Globus pallidus (tissue), 1 donor: ENCODE measurements around the gene TAS1R3.

ENCODE experiments used
- DNase-seq: peaks from one replicate; pipeline ENCODE4 v3.0.0-alpha.2; 2015; ENCODE audit warnings: low spot score

The TAS1R3 gene

DNA sequence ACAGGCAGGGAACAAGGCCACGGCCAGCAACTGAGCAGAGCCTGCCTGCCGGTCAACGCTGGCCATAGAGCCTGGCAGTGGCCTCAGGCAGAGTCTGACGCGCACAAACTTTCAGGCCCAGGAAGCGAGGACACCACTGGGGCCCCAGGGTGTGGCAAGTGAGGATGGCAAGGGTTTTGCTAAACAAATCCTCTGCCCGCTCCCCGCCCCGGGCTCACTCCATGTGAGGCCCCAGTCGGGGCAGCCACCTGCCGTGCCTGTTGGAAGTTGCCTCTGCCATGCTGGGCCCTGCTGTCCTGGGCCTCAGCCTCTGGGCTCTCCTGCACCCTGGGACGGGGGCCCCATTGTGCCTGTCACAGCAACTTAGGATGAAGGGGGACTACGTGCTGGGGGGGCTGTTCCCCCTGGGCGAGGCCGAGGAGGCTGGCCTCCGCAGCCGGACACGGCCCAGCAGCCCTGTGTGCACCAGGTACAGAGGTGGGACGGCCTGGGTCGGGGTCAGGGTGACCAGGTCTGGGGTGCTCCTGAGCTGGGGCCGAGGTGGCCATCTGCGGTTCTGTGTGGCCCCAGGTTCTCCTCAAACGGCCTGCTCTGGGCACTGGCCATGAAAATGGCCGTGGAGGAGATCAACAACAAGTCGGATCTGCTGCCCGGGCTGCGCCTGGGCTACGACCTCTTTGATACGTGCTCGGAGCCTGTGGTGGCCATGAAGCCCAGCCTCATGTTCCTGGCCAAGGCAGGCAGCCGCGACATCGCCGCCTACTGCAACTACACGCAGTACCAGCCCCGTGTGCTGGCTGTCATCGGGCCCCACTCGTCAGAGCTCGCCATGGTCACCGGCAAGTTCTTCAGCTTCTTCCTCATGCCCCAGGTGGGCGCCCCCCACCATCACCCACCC lies at the start of gene TAS1R3:
Gene TAS1R3, plus strand, starts transcription at position 213 of the 898 bp plus-strand sequence. Its CDS starts 66 bp downstream, at position 279.
- no peak for DNase-seq

- no peak for DNase-seq
Measured at GRCh38 chr1:1281533-1282321, 49.4 kb upstream of the TAS1R3 start.

- no peak for DNase-seq
Measured at GRCh38 chr1:1282998-1283397, 48.1 kb upstream of the TAS1R3 start.

- DNase-seq: no peak
Measured at GRCh38 chr1:1283821-1284220, 47.3 kb upstream of the TAS1R3 start.

DNA sequence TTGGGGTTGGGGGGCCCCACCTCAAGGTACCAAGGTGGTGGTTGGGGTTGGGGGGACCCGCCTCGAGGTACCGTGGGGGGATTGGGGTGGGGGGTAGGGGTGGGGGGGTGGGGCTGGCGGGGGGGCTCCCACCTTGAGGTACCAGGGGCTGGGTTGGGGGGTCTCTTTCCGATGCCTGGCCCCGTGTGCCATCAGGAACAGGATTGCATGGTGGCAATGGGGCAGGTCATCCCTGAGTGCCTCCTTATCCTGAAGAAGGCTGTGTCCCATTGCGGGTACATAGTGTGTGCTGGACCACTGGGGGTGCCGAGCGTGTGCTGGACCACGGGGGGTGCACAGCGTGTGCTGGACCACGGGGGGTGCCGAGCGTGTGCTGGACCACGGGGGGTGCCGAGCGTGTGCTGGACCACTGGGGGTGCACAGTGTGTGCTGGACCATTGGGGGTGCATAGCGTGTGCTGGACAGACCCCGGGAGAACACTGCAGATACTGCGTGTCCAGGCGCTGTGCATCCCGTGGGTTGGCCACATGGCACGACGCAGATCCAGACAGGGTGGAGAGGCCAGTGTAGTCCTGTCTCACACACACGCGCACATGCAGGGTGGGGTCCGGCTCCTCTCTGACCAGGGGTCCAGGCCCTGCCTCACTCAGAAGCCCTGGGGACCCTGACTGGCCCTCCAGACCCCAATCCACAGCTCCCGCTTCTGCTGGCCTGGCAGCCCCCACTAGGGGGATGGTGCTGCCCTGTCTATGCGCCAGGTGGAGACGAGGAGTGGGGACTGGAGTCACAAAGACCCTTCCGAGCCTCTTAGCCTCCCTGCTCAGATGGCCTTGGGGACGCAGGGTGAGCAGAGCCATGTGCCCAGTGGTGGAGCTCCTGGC lies 46.6 kb upstream of the TAS1R3 start:
- DNase-seq: no peak

DNA sequence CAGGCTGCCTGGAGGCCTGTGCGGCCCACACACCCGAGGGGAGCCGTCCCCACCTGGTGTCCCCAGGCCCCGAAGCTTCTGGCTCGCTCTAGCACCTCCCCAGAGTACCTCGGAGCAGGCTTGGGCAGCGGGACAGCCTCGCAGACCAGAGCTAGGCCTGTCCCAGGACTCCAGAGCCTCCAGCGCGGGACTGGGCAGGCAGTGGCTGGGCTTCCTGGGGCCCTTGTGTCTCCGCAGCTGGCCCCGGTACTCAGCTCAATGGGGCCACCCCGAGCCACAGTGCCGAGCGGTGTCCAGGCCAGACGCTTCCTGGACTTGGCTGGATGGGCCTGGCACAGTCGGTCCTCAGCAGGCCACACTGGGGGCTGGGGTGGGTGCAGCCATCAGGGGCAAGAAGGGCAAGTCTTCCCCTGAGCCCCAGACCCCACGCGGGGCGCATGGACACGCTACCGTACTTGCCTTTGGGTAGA lies 45.9 kb upstream of the TAS1R3 start:
- DNase-seq: no peak

GRCh38 chr1:1285611-1286311 lies 45.3 kb upstream of the TAS1R3 start:
- no peak for DNase-seq

GRCh38 chr1:1286313-1287261 lies 44.5 kb upstream of the TAS1R3 start:
- DNase-seq: no peak

- DNase-seq: no peak
Measured at GRCh38 chr1:1287288-1288110, 43.6 kb upstream of the TAS1R3 start.

DNA sequence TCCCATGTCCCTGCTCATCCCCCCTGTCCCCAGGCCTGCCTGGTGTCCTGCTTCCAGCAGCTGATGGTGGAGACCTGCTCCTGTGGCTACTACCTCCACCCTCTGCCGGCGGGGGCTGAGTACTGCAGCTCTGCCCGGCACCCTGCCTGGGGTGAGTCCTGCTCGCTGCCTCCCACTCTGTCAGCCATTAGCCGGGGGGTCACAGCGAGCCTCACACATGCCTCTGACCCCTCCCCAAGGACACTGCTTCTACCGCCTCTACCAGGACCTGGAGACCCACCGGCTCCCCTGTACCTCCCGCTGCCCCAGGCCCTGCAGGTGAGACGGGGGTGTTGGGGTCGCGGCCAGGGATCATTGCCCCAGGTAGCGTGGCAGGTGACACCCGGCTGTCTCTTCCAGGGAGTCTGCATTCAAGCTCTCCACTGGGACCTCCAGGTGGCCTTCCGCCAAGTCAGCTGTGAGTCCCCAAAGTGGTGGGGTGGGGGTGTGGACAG lies 40.8 kb upstream of the TAS1R3 start:
- DNase-seq: no peak

DNA sequence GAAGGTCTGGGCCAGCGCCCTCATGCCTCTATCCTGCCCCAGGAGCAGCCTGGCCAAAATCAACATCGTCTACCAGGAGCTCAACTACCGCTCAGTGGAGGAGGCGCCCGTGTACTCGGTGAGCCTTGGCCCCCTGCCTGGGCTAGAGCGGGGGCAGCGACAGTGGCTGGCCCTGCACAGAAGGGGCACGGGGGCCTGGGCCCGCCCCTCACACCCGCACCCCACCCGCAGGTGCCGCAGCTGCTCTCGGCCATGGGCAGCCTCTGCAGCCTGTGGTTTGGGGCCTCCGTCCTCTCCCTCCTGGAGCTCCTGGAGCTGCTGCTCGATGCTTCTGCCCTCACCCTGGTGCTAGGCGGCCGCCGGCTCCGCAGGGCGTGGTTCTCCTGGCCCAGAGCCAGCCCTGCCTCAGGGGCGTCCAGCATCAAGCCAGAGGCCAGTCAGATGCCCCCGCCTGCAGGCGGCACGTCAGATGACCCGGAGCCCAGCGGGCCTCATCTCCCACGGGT lies 40.0 kb upstream of the TAS1R3 start:
- DNase-seq: no peak

DNA sequence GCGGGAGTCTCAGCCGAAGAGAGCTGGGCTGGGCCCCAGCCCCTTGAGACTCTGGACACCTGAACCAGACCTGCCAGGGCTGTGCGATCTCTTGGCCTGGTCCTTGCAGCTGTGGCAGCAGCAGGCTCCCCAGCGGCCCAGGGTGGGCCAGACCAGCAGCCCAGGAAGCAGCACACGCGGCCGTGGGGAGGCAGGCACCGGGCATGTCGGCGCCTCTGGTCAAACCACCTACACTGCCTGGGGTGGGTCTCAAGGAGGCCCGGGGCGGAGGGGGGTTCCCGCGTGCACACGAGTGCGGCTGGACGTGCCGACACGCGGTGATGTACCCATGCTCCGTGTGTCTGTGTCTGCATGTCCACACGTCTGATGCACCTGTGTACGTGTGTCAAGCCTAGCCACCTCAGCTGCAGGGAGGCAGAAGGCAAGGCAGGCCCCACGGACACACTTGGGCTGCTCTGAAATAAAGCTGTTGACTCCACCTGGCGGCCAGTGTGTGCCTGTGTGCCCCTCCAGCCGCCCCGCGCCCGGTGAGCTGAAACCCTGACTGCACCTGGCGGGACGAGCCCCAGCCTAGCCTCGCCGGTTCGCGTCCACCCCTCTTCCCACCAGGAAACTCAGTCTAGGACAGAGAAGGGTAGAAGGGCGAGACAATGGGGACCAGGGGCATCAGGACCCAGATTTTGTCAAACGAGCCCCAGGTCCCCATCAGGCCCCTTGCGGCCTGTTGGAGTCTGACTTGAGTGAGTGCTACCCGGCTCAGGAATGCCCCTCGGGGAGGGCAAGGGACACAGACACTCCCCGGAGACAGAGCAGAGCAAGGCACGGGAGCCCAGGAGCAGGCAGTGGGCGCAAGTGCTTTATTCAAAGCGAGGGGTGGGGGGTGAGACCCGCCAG lies 39.3 kb upstream of the TAS1R3 start:
- no peak for DNase-seq

- no peak for DNase-seq
Measured at GRCh38 chr1:1292442-1292779, 38.7 kb upstream of the TAS1R3 start.

DNA sequence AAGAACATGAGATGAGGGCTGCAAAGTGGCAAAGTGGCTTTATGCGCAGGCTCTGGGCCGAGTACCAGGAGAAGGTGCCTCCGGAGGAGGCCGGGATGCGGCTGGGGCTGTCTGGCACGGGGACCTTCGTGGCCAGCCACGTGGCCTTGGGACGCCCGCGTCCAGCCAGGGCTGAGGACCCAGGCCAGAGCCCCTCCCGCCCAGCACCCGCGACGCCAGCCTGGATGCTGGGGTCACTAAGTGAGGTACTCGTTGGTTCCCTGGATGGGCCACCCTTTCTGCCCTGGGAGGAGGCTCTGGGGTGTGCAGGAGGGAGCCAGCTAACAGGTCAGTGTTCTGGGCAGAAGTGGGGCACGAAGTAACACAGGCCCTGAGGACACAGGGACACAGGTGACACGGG lies 38.2 kb upstream of the TAS1R3 start:
- no peak for DNase-seq

GRCh38 chr1:1293263-1294249 lies 37.5 kb upstream of the TAS1R3 start:
- DNase-seq: no peak

DNA sequence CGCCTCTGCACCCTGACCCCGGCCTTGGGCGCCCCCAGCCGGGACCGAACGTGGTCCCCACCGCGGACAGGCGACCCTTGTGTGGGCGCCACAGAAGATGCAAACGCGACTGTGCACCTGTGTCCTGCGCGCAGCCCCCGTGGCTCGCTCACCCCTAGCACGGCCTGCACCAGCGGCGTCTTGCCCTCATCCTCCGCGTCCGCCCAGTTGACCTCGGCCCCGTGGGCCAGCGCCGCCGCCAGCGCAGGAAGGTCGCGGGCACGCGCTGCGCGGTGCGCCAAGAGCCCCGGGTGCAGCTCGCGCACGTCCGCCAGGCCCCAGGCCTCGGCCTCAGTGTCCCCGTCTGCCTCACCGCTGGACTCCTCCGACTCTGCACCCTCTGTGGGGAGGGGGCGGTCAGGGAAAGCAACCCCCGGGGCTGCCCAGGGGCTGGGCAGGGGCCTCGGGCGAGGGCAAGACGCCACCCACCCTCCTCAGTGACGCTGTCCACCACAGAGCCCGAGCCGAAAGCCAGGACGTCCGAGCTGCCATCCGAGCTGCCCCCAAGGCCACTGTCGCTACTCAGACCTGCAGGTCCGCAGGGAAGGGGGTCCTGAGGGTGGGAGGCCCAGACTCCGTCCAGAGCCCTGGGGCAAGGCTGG lies 36.7 kb upstream of the TAS1R3 start:
- DNase-seq: no peak
